Upper lobe of left lung (tissue), 6 donors: ENCODE data around the gene DMC1. TPM values are rescaled to one million over a fixed set of nuclear protein-coding genes. Genes with fewer than 3 reads are reported as not detected.
"Not testable (repeated sequence)": the region's sequence is repeated elsewhere in the genome, so short reads cannot be mapped to it uniquely, and the experiment has no call there.

ENCODE experiments used
- ATAC-seq, 2 donors: fragments of 200-7000 bp; cut with Tn5 transposase; one replicate each; pipeline ENCODE4 v1.9.1; 2022; ENCODE audit warnings: mild to moderate bottlenecking in 2 of 2, moderate library complexity in 2 of 2; ENCODE audit not compliant: low FRiP score in 2 of 2
- DNase-seq, 2 donors: peaks; one replicate each; pipeline ENCODE4 v3.0.0-alpha.2; 2019 to 2020
- H3K27ac ChIP-seq, 4 donors: fragments of 200-600 bp; sonication (generic); one replicate each; pipeline ENCODE4 v1.5.1; 2016 to 2019
- H3K27me3 ChIP-seq, 4 donors: fragments of 200-600 bp; sonication (generic); one replicate each; pipeline ENCODE4 v1.5.1; 2017 to 2019
- H3K36me3 ChIP-seq, 4 donors: fragments of 200-600 bp; sonication (generic); one replicate each; pipeline ENCODE4 v1.5.1; 2016 to 2019
- H3K4me1 ChIP-seq, 4 donors: fragments of 200-600 bp; sonication (generic); one replicate each; pipeline ENCODE4 v1.5.1; 2018 to 2019
- H3K4me3 ChIP-seq, 4 donors: fragments of 200-600 bp; sonication (generic); one replicate each; pipeline ENCODE4 v1.5.1; 2017 to 2019; ENCODE audit warnings: mild to moderate bottlenecking in 2 of 4, moderate library complexity in 1 of 4
- H3K9me3 ChIP-seq, 4 donors: fragments of 200-600 bp; sonication (generic); one replicate each; pipeline ENCODE4 v1.5.1; 2018 to 2019
- EP300 ChIP-seq, 4 donors: sonication (generic); formaldehyde crosslinking; IDR thresholded peaks; one replicate each; pipeline ENCODE4 v1.5.1; 2017; ENCODE audit warnings: antibody characterized with exemption in 4 of 4, control low read depth in 2 of 4
- POLR2A ChIP-seq, 4 donors: fragments of 450-650 bp; IDR thresholded peaks; one replicate each; pipeline ENCODE4 v1.5.1; 2016 to 2017; ENCODE audit warnings: antibody characterized with exemption in 4 of 4, mild to moderate bottlenecking in 2 of 4
- POLR2AphosphoS5 ChIP-seq, 2 donors: sonication (generic); formaldehyde crosslinking; IDR thresholded peaks; one replicate each; pipeline ENCODE4 v1.5.1; 2017; ENCODE audit warnings: antibody characterized with exemption in 2 of 2
- WGBS, 2 donors: methylation state at CpG; one replicate each; pipeline ENCODE4 v1.1.5; 2017 to 2018; 5-methylcytosine and 5-hydroxymethylcytosine counted together
- total RNA-seq, 6 donors: library from RNA; depleted of rRNA in 4 of 6; stranded (reverse); fragments of >200 nt in 4 of 6; gene quantifications; one replicate each; pipeline versions ENCODE4 v1.1.0 to v1.2.1, GENCODE V29; 2016 to 2021
- TF ChIP-seq, protein P1 (sequence below), 6 experiments: fragments of 450-650 bp in 4 of 6; fragments of 200-600 bp in 2 of 6; sonication (generic) in 2 of 6; IDR thresholded peaks; one replicate each; pipeline ENCODE4 v1.5.1; 2016 to 2019; ENCODE audit warnings: antibody characterized with exemption in 6 of 6
- donor health status: DM: no; HTN: no; CAD: no; lungs with moderate emphysema.
- donor health status: DM: no; HTN: yes; CAD: no; lungs with severe emphysema.

DMC1 gene
- total RNA-seq, 6 donors from 2014 or later, result 0.33 to 12.3 (median 1.2) TPM

DNA sequence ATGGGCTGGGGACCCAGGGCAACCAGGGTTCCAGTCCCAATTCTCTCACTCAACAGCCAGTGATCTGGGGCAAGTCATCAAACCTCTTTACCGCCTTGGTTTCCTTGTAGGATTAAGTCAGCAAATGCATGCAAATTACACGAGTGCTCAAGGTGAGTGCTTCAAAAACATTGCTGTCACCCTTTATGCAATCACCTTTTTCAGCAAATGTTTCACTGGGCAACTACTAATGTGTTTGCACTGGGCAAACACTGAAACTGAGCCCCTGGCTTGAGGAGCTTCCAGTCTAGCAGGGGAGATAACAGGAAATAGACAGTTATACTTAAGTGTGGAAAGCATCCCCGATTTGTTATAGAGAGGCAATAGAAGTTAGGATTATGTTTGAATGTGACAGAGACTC lies 37.7 kb upstream of the DMC1 start:
- no peaks in the 10 kb centered on the region for H3K4me1 ChIP-seq
- H3K36me3 ChIP-seq, result no peaks in the 10 kb centered on the region
- ATAC-seq (no peak), DNase-seq (no peak)
- no peak overlapping the region for H3K27ac ChIP-seq
- no peak overlapping the region for H3K4me3 ChIP-seq
- WGBS, 2 donors, result 68 to 75% methylated on average over 3 of the region's 3 CpGs
- no peaks in the 10 kb centered on the region for H3K9me3 ChIP-seq
- H3K27me3 ChIP-seq, result no peaks in the 10 kb centered on the region
- TF ChIP-seq, protein P1, sequence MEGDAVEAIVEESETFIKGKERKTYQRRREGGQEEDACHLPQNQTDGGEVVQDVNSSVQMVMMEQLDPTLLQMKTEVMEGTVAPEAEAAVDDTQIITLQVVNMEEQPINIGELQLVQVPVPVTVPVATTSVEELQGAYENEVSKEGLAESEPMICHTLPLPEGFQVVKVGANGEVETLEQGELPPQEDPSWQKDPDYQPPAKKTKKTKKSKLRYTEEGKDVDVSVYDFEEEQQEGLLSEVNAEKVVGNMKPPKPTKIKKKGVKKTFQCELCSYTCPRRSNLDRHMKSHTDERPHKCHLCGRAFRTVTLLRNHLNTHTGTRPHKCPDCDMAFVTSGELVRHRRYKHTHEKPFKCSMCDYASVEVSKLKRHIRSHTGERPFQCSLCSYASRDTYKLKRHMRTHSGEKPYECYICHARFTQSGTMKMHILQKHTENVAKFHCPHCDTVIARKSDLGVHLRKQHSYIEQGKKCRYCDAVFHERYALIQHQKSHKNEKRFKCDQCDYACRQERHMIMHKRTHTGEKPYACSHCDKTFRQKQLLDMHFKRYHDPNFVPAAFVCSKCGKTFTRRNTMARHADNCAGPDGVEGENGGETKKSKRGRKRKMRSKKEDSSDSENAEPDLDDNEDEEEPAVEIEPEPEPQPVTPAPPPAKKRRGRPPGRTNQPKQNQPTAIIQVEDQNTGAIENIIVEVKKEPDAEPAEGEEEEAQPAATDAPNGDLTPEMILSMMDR (IDR thresholded peaks at IDR 0.05), result no peak
- TF ChIP-seq POLR2A (IDR thresholded peaks at IDR 0.05) (no peak), POLR2AphosphoS5 (IDR thresholded peaks at IDR 0.05) (no peak), EP300 (IDR thresholded peaks at IDR 0.05) (no peak)

DNA sequence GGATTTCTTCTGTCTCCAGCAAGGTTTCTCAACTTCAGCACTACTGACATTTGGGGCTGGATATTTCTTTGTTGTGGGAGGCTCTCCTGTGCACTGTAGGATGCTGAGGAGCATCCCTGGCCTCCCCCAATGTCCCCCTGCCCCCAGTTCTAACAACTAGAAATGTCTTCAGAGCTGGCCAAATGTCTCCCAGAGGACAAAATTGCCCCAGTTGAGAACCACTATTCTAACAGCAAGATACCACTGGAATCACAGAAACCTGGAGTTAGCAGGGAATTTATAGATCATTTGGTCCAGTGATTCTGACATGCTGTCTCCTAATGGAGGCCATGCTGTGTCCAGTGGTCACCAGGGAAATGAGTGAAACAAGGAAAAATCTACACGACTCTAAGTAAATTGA lies 32.2 kb upstream of the DMC1 start:
- no peaks in the 10 kb centered on the region for H3K27me3 ChIP-seq
- 79 to 83% methylated on average over 1 of the region's 1 CpG for WGBS, 2 donors
- no peak for TF ChIP-seq POLR2AphosphoS5 (IDR thresholded peaks at IDR 0.05)
- TF ChIP-seq, protein P1 (IDR thresholded peaks at IDR 0.05), result no peak
- no peak for TF ChIP-seq POLR2A (IDR thresholded peaks at IDR 0.05)
- TF ChIP-seq EP300 (IDR thresholded peaks at IDR 0.05), result no peak
- no peak overlapping the region for H3K4me3 ChIP-seq
- no peaks in the 10 kb centered on the region for H3K9me3 ChIP-seq
- ATAC-seq (no peak), DNase-seq (no peak)
- H3K4me1 ChIP-seq, result no peaks in the 10 kb centered on the region
- no peaks in the 10 kb centered on the region for H3K36me3 ChIP-seq
- H3K27ac ChIP-seq, result no peak overlapping the region

DNA sequence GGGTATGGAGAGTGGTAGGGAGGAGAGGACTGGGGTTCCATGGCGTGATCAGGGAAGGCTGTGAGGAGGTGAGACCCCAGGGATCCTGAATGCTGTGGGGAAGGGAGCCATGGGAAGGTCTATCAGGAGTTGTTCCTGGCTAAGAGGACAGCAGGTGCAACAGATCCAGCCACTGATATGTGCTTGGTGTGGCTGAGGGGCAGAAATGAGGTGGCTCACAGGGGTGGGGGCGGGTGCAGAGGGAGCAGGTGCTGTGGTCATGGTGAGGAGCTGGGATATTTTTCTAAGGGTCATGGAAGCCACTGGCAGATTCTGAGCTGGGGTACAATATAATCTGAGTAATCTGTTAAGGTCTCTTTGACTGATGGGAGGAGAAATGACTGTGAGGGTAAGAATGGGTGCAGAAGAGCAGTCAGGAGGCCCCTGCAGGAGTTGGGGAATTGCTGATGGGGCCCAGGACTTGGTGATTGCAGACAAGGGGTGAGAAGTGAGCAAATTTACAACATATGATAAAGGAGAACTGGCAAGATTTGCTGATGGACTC lies 31.3 kb upstream of the DMC1 start:
- ATAC-seq, result no peak
- H3K4me3 ChIP-seq, result no peak overlapping the region
- 87 to 90% methylated on average over 2 of the region's 2 CpGs for WGBS, 2 donors
- DNase-seq, result no peak
- no peaks in the 10 kb centered on the region for H3K4me1 ChIP-seq
- H3K27ac ChIP-seq, result no peak overlapping the region
- no peaks in the 10 kb centered on the region for H3K27me3 ChIP-seq
- H3K9me3 ChIP-seq, result no peaks in the 10 kb centered on the region
- no peaks in the 10 kb centered on the region for H3K36me3 ChIP-seq
- TF ChIP-seq POLR2AphosphoS5 (IDR thresholded peaks at IDR 0.05) (no peak), POLR2A (IDR thresholded peaks at IDR 0.05) (no peak), EP300 (IDR thresholded peaks at IDR 0.05) (no peak)
- TF ChIP-seq, protein P1 (IDR thresholded peaks at IDR 0.05), result no peak

DNA sequence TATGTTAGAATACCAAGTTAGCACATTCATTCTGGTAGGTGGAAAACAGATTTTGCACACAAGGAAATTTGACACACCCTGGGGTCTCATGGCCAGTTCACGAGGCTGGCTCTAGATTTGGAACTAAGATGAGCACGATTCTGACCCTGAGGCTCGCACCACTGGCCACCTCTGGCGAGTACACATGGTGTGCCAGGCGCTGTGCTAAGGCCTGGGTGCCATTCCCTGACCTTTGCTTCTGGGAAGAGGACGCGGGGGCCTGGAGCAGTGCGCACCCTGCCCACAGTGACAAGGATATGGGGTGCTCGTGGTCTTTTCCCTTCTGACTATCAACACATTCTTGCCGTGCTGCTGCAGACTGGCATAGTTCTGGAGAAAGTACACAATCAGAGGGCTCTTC lies 29.5 kb upstream of the DMC1 start:
- TF ChIP-seq POLR2AphosphoS5 (IDR thresholded peaks at IDR 0.05) (no peak), EP300 (IDR thresholded peaks at IDR 0.05) (no peak)
- DNase-seq, result peak in 1 of 2 donors; percentile 50
- no peaks in the 10 kb centered on the region for H3K4me1 ChIP-seq
- no peaks in the 10 kb centered on the region for H3K27me3 ChIP-seq
- no peak overlapping the region for H3K4me3 ChIP-seq
- H3K9me3 ChIP-seq, result no peaks in the 10 kb centered on the region
- no peaks in the 10 kb centered on the region for H3K36me3 ChIP-seq
- WGBS, 2 donors, result 92 to 96% methylated on average over 3 to 10 of the region's 10 CpGs
- no peak for ATAC-seq
- H3K27ac ChIP-seq, result no peak overlapping the region

DNA sequence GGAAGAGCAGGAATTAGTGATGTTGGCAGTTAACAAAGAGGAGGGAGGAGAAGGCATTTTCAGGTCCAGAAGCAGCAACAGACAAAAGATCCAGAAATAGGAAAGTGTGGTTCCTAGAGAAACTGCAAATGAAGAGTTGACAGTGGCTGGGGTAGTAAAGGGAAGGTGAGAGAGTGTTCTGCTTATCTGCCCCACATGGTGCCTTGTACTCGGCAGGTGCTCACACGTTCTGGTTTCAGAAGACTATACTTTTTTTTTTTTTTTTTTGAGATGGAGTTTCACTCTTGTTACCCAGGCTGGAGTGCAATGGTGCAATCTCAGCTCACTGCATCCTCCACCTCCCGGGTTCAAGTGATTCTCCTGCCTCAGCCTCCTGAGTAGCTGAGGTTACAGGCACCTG lies 12.9 kb upstream of the DMC1 start:
- not testable (repeated sequence) for ATAC-seq

DNA sequence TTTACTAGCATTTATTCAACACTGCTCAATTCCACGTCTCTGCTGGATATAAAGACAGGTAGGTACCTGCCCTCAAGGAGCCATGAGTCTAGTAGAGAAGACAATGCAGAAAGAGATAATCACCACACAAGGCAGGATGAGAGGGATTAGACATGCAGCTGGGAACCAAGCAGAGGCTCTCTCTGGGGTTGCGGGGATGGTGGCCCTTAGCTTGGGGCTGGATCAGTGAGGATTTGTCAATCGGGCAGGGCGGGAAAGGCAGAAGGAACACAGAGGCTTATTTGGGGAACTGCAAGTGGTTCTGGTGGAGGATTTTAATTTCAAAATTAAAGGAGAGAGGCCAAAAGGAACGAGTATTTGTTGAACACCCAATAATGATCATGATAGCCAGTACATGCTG lies 8.5 kb upstream of the DMC1 start:
- H3K27me3 ChIP-seq, result no peaks in the 10 kb centered on the region
- 73 to 83% methylated on average over 5 of the region's 5 CpGs for WGBS, 2 donors
- H3K9me3 ChIP-seq, result no peaks in the 10 kb centered on the region
- no peaks in the 10 kb centered on the region for H3K36me3 ChIP-seq
- H3K27ac ChIP-seq, result no peak overlapping the region
- DNase-seq, result no peak
- no peaks in the 10 kb centered on the region for H3K4me1 ChIP-seq
- H3K4me3 ChIP-seq, result no peak overlapping the region
- ATAC-seq, result no peak
- no peak for TF ChIP-seq POLR2A (IDR thresholded peaks at IDR 0.05)
- TF ChIP-seq POLR2AphosphoS5 (IDR thresholded peaks at IDR 0.05), result no peak
- TF ChIP-seq, protein P1 (IDR thresholded peaks at IDR 0.05), result no peak
- no peak for TF ChIP-seq EP300 (IDR thresholded peaks at IDR 0.05)

More for the DNA sequence above, 12.9 kb upstream of the DMC1 start:
- not testable (repeated sequence) for H3K27me3 ChIP-seq, DNase-seq, H3K4me3 ChIP-seq, H3K36me3 ChIP-seq, H3K9me3 ChIP-seq, H3K4me1 ChIP-seq, H3K27ac ChIP-seq
- 75 to 84% methylated on average over 3 of the region's 3 CpGs for WGBS, 2 donors
